Left ventricle myocardium superior (tissue), 1 donor: Measurements from ENCODE around the gene PRORP. TPM values are rescaled to one million over a fixed set of nuclear protein-coding genes. Genes with fewer than 3 reads are reported as not detected.

Source experiments
- ATAC-seq: fragments of 200-7000 bp; cut with Tn5 transposase; one replicate; pipeline ENCODE4 v1.9.1; 2020; ENCODE audit warnings: mild to moderate bottlenecking, moderate library complexity
- DNase-seq: peaks from one replicate; pipeline ENCODE4 v3.0.0-alpha.2; 2020
- intact Hi-C: fragments of 100-400 bp; cut with micrococcal nuclease; formaldehyde crosslinking; loops from one replicate; pipeline ENCODE4 v1.11.0; 2022
- total RNA-seq: library from RNA; stranded (reverse); fragmentation: NEBNext Ultra II Directional; extraction: Animal tissue kit (Norgen Biotek cat#: 25700); gene quantifications from one replicate; pipeline ENCODE4 v1.2.1, GENCODE V29; 2021
- donor health status: DM: no; HTN: yes; CAD: no; lungs with severe emphysema.

Gene PRORP
- total RNA-seq, 1 donor from 2014 or later: 17.0 TPM

DNA sequence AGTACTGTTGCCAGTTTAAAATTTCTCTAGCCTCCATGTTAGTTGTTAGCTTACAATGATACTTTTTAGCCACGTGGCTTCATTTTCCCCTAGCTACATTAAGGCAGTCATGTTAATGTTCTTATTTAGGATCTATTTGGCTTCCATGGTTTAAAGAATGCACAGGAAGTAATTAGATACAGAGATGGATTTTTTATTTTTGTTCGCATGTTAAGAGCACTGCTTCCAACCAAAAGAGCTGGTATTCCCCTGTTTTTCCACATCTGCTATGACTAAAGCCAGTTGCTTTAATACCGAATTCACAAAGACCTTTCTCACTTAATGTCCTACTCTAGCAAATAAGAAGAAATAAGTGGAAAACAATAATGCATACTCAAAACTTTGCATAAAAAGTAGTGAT, 45.1 kb downstream of the PRORP start:
- DNase-seq (no peak), ATAC-seq (no peak)
- intact Hi-C loops: no loop called here

Other genes with a start within 250 kb of the PRORP start
- 4.9 TPM for gene BAZ1A, start 247.2 kb upstream of the PRORP start, total RNA-seq
- 28.6 TPM for gene SRP54, start 139.6 kb upstream of the PRORP start, total RNA-seq
- gene FAM177A1, start 76.3 kb upstream of the PRORP start, total RNA-seq: 51.3 TPM
- gene PPP2R3C, start 562 bp upstream of the PRORP start, total RNA-seq: 24.7 TPM
- gene PSMA6, start 169.8 kb downstream of the PRORP start, total RNA-seq: 185 TPM